ENCODE results near the gene DNAH3.
"Not testable (repeated sequence)": the region's sequence is repeated elsewhere in the genome, so short reads cannot be mapped to it uniquely, and the experiment has no call there.

DNAH3 gene

DNA sequence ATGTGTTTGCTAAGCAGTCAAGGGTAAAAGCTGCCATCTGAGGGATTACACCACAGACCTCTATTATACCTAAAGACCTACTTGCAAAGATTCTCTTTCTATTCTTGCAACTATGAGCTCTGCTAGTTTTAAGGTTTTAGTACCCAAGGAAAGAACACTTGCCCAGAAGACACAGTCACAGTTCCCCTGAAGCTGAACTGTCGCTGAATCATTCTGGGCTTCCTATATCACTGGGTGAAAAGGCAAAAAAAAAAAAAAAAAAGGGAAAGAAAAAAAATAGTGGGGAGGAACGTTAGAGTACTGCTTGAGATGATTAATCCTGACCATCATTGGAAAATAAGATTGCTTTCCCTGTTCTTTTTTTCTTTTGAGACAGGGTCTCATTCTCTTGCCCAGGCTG is 212.2 kb downstream of the DNAH3 start:
- no peak for DNase-seq

DNA sequence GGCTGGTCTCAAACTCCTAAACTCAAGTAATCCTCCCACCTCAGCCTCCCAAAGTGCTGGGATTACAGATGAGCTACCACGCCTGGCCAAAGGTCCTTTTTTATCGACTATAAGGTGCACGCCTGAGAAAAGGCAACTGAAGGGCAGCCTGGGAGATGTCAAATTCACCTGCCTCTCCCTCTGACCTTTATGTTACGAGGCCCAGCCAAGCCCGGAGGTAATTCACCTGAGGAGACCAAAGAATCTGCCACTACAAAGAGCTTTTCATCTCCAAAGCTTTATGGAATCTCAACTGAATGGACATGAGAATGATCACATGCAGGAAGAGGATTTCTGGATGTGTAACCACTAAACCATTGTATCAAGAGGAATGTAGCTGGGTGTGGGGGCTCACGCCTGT is 212.9 kb downstream of the DNAH3 start:
- no peak for DNase-seq

DNA sequence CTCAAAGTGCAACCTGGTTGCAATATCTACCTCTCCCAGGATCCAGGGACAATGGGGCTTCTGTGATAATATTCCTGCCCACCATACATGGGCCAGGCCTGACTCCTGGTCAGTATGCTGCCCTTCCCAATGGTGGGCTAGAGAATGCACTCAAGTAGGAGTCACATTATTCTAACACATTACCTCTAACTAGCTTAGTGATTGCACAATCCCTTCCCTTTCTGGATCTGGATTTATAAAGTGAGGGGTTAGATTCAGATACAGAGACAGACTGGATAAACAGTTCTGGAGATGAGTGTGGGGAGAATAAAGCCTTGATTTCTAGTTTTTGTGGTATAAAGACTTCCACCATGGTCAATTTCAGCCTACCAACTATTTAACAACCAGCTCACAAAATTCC is 217.1 kb downstream of the DNAH3 start:
- no peak for DNase-seq

DNA sequence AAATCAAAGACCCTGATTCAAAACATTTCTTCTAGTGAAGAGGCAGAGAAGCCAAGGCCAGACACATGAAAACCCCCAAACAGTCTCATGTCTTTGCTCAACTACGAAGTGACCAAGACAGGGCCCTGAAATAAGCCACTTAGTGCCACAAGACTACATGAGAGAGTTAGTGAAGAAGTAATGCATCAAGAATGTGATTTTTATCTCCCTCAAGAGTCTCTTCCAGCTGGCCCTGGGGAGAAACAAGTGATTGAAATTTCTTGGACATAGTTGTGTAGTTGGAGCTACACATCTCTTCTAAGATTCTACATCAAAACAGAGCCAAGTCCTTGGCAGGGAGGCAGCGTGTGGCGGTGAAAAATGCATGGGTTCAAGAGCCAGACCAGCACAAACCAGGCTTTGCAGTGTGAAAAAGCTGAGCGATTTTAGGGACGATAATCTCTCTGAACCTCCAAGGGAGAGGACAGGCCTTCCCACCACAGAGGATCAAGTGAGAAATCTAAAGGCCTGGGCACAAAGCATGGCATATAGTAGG is 219.5 kb downstream of the DNAH3 start:
- no peak for DNase-seq

DNA sequence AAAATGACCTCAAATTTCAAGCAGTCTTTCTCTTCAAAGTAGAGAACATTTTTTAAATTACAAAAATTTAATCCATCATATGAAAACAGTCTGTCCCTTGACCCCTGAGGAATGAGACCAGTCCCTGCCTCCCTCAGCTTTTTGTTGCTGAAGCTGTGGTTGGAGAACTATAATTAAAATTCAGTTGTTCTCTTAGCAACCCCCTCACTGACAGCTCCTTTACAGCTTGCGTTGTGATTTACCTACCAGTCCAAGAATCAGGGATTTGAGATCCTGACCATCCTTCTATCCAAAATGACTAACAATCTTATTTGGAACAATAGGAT is 220.3 kb downstream of the DNAH3 start:
- no peak for DNase-seq

GRCh38 chr16:20929676-20930364 is 220.8 kb downstream of the DNAH3 start:
- DNase-seq: not testable (repeated sequence)

- DNase-seq: no peak
Measured at GRCh38 chr16:20928774-20929411, 221.8 kb downstream of the DNAH3 start.

GRCh38 chr16:20925751-20926150 is 224.9 kb downstream of the DNAH3 start:
- no peak for DNase-seq

DNA sequence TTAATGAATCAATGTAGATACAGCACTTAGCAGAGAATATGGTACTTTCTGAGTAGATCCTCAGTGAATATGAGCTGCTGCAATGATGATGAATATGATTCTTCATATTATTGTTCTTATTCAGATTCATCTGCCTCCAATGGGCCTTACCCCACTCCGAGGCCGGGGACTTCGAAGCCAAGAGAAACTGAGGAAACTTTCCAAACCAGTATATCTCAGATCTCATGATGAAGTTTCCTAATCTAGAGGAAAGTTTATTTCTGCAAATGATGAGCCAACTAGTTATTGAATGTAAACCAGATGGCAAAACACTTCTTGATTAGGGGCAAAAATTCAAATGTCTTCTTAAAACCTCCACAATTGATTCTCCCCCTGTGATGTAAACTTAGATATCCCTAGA is 226.8 kb downstream of the DNAH3 start:
- no peak for DNase-seq

DNA sequence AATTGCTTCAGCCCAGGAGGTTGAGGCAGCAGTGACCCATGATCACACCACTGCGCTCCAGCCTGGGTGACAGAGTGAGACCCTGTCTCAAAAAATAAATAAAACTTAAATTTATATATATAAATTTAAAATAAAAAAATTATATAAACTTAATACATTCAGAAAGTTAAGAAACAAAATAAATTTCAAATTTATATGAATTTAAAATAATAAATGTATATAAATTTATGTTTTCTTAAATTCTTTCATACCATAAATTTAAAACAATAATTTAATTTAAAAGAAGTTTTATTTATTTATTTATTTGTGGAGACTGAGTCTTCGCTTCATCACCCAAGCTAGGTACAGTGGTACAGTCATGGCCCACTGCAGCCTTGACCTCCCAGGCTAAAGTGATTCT is 229.8 kb downstream of the DNAH3 start:
- DNase-seq: no peak

DNA sequence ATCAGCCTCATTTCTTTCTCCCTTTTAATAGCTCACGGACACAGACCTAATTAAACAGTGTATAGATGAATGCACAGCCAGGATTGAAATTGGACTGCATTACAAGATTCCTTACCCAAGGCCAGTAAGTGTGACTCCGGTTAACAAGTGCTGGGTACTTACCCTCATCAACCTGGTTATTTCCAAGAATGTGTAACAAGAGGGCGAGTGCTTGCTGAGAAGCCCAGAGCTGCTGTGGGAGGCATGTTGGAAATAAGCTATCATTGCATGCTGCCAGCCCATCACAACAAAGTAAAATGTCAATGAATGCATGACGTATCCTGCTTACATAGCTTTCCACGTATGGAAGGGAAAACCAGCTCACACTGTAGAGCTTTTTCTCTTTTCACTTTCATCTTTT is 230.6 kb downstream of the DNAH3 start:
- DNase-seq: no peak

- no peak for DNase-seq
Measured at GRCh38 chr16:20918486-20919239, 232.0 kb downstream of the DNAH3 start.

DNA sequence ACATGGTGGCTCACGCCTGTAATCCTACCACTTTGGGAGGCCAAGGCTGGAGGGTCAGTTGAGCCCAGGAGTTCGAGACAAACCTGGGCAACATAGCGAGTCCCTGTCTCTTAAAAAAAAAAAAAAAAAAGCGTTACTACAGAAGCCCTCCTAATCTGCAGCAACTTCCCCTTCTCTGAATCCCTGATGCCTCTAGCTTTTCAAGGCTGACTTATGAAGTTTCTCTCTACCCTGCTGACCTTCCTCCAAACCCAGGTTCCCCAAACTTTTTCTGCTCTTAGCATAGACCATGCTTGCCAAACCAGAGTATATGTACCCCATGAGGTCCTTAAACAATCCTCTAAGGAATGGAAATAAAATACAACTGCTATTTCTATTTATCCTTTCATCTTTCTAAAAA is 233.7 kb downstream of the DNAH3 start:
- DNase-seq: no peak

GRCh38 chr16:20916289-20916688 is 234.4 kb downstream of the DNAH3 start:
- DNase-seq: no peak

DNA sequence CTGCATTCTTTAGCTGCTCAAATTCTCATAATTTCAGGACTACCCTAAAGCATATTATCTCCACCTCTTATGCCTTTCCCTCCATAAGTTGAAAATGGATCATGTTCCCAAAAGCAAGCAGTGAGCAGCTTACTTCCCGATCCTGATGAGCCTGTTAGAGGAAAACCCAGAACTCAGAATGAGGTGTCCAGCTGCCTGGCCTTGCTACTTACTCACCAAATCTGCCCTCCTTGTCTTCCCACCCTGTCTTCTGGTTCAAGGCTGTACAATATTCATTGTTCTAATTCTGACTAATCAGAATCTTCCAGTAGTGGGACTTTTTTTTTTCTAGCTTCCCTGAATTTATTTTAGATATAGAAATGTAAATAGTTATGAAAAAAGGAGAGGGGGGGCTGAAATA is 239.3 kb downstream of the DNAH3 start:
- no peak for DNase-seq

DNA sequence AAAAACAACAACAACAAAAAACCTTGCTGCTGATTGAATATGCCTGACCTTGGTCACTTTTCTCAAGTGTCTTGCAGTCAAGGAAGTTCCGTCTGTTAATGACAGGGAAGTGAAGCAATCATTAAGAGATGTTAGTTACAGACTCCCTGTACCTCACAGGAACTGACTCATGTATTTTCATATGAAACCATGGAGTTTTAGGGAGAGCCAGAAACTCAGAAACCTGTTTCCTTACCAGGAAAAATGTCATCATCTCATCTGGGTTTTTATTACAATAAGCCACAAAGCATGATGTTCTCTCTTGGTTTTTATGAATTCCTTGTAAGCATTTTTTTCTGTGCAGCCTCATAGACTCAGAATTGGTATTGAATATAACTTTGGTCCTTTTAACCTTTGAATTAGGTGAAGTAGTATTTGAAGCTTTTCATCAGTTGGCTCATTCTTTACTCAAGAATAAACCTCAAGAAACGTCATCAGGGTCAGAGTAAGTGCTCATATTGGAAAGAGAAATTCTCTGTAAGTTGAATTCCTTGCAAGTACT is 239.8 kb downstream of the DNAH3 start:
- no peak for DNase-seq

DNA sequence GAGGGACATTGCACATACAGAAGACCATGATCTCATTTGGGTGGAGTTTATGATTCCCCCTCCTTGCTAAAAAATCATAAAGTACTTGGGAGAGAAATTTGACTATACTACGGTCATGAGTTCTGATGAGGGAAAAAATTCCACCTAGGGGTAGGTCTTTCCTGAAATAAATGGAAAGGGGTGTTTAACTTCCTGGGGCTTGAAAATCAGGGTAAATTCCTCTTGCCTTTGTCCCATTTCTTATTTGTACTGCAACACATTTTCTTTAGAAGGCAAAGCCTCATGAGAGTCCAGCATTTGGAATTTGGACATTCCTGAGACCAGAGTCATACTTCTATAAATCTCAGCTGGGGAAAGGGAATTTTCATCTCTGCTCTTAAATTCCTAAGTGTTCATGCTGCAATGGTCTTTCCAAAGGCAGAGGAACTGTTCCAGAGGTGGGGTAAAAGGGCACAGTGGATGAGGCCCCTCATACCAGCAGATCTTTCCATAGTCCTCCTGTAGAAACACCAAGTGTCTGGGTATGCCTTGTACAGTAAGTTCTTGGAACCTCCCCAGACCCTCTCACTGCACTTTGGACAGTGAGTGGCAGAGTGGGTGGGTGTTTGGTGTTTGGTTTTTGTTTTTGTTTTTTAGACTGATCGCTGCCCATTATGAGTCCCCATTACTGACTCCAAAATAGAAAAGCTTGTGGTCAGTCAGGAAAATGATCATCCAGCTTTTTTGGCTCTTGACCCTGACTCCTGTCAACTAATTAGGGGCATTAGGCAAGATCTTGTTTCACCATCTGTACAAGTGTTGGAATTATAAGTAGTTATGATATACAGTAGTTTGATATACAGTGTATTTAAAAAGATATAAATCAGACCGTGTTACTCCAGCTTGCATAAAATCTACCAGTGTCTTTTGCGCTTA is 244.0 kb downstream of the DNAH3 start:
- DNase-seq: no peak

DNA sequence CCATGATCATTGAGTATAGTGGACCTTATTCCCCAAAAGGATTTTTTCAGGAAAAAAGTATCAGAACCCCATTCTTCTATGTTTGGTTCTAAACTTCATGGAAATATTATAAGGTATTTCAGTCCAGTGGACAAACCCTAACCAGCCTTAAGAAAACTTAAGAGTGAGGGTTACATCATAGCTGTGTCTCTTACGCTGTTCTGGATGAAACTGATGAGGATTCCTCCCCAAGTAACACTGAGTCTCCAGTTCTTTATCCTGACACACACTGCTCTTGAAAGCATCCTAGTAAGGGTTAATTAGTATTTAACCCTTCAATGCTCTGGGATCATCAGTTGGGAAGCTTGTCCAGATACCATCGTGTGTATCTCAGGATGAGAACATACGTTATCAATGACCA is 245.1 kb downstream of the DNAH3 start:
- no peak for DNase-seq

GRCh38 chr16:20904507-20905081 is 246.1 kb downstream of the DNAH3 start:
- DNase-seq: no peak

- DNase-seq: no peak
Measured at GRCh38 chr16:20903899-20904506, 246.6 kb downstream of the DNAH3 start.

DNA sequence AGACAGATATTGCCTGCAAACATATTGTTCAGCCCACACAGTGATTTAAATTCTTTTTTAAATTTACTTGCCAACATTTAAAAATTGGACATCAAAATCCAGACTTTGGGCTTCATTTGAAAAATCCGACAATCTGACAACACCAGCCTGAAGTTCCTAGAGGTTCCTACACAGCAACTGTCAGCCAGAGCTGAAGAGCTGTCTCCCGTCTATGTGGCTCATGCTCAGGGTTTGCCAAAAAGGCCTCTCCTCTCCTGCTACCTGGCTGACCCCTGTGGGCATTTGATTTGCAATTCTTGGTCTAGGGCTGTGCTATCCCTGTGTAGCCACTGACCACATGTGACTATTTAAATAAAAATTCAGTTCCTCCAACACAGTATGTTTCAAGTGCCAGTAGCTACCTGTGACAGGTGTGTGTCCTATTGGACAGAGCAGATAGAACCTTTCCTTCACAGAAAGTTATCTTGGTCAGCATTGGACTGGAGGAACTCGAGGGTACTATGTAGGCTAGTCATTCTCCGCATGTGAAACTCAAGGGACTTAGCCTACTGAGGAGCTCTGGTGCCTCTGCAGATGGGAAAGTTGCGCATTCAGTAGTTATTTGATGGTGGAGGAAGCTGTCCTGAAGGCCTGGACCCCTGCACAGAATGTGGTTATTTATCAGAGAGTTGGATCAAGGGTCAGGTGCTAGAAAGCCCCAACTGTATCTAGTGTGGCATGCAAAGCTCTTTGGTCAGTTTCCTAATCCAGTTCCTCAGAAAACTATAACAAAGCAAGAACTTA is 247.3 kb downstream of the DNAH3 start:
- no peak for DNase-seq

All from activated CD4-positive, alpha-beta T cell treated with anti-CD3 and anti-CD28 coated beads, Interleukin-2, amount 50 U/mL, for 1 hour (primary cell).